IMR-90 (cell line): ENCODE data around the gene IL1F10.

Source experiments
- CEBPB ChIP-seq: IDR thresholded peaks from 2 replicates; pipeline ENCODE4 v1.6.1; 2012; ENCODE audit warnings: low read depth, low read length, improper control_type of control experiment
- CHD1 ChIP-seq: IDR thresholded peaks from 2 replicates; pipeline ENCODE4 v1.6.1; 2012; ENCODE audit warnings: low read depth, low read length, improper control_type of control experiment
- CTCF ChIP-seq: conservative IDR thresholded peaks from 2 replicates; pipeline ENCODE4 v1.5.1; 2012; ENCODE audit warnings: mild to moderate bottlenecking, low read depth, low read length, improper control_type of control experiment
- MAZ ChIP-seq: IDR thresholded peaks from 2 replicates; pipeline ENCODE4 v1.6.1; 2012; ENCODE audit warnings: low read depth, mild to moderate bottlenecking, low read length, improper control_type of control experiment, moderate library complexity, borderline replicate concordance
- MXI1 ChIP-seq: IDR thresholded peaks from 2 replicates; pipeline ENCODE4 v1.6.1; 2012; ENCODE audit warnings: low read depth, mild to moderate bottlenecking, low read length, moderate library complexity, borderline replicate concordance
- NFE2L2 ChIP-seq: fragments of 150-350 bp; IDR thresholded peaks from 2 replicates; pipeline ENCODE4 v1.6.1; 2016; ENCODE audit warnings: low read depth, mild to moderate bottlenecking, low read length
- POLR2A ChIP-seq: IDR thresholded peaks from 2 replicates; pipeline ENCODE4 v1.6.1; 2012; ENCODE audit warnings: mild to moderate bottlenecking, low read depth, low read length
- RAD21 ChIP-seq: IDR thresholded peaks from 2 replicates; pipeline ENCODE4 v1.6.1; 2012; ENCODE audit warnings: low read length, improper control_type of control experiment
- SMC3 ChIP-seq: fragments of 150-350 bp; IDR thresholded peaks from 2 replicates; pipeline ENCODE4 v1.6.1; 2016; ENCODE audit warnings: low read depth, mild to moderate bottlenecking, antibody characterized with exemption, low read length, moderate library complexity

GRCh38 chr2:113068249-113068648, 479 bp downstream of the IL1F10 start:
- TF ChIP-seq MXI1 (no peak), POLR2A (no peak), CTCF (no peak), CEBPB (no peak), NFE2L2 (no peak), MAZ (no peak), CHD1 (no peak), SMC3 (no peak), RAD21 (no peak)
